Activated CD4-positive, alpha-beta memory T cell treated with anti-CD3 and anti-CD28 coated beads, Interleukin-2, amount 10 ng/mL, durations not matched to agents 7 days and 5 days (primary cell): ENCODE measurements around the gene PHLDB2. TPM values are rescaled to one million over a fixed set of nuclear protein-coding genes. Genes with fewer than 3 reads are reported as not detected.

ENCODE experiments used
- CTCF ChIA-PET: fragments of 350-600 bp; sonication (Branson Sonifier 250); formaldehyde crosslinking; loops from one replicate; lab custom pipeline; 2021; ENCODE audit warnings: antibody characterized with exemption, inconsistent platforms; lab: Charles Lee
- POLR2A ChIA-PET: fragments of 350-600 bp; sonication (Branson Sonifier 250); formaldehyde crosslinking; loops from one replicate; lab custom pipeline; 2021; ENCODE audit warnings: antibody characterized with exemption; lab: Charles Lee
- DNase-seq: peaks from one replicate; pipeline ENCODE4 v3.0.0-alpha.2; 2020
- H3K27ac Mint-ChIP-seq: one replicate; pipeline ENCODE4 v1.8.0; 2021; ENCODE audit warnings: mild to moderate bottlenecking, mixed read lengths
- H3K27me3 Mint-ChIP-seq: one replicate; pipeline ENCODE4 v1.8.0; 2021; ENCODE audit warnings: mixed read lengths
- H3K36me3 Mint-ChIP-seq: one replicate; pipeline ENCODE4 v1.8.0; 2021; ENCODE audit warnings: low read depth, mixed read lengths
- H3K4me1 Mint-ChIP-seq: one replicate; pipeline ENCODE4 v1.8.0; 2021; ENCODE audit warnings: mixed read lengths
- H3K4me3 Mint-ChIP-seq: one replicate; pipeline ENCODE4 v1.8.0; 2021; ENCODE audit warnings: mild to moderate bottlenecking, mixed read lengths
- H3K9me3 Mint-ChIP-seq: one replicate; pipeline ENCODE4 v1.8.0; 2021; ENCODE audit warnings: mixed read lengths
- total RNA-seq, 2 experiments: library from RNA; stranded (reverse); gene quantifications; one replicate each; pipeline ENCODE4 v1.2.3, GENCODE V29; 2021

PHLDB2 gene
- total RNA-seq, 2 experiments from 2014 or later, result 4.6 to 6.3 TPM

DNA sequence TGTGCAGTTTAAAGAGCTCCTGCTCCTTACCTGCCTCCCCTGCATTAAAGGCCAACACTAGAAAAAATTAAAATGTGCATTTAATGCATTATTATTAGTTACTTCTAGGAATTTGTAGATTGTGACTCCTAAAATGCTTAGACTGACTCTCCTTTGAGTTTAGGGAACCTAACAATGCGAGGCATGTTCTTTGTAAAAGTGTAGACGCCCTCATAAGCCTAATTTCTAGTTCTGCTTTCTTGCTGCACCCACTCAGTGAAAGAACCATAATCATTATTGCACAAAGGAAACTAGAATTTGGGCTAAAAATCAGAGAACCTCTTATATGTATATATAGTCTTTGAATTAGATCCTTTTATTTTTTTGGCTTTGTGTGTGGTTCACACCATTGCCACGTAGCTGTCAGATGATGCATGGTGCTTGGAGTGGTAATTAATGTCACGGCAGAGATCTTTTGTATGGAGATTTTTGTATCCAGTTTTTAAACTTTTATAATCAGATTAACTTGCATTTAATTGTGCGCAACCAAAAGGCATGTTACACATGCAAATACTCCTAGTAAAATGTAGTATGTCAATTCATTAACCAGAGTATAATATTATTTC lies 120.5 kb downstream of the PHLDB2 start:
- ChIA-PET CTCF (interaction anchor here (1.1 to 3.6 kb wide), 17 partner anchors 9 to 401 kb away, joined by 3 to 50 read pairs (median 5); no protein-coding TSS in a partner anchor), POLR2A (interaction anchor here (0.6 to 2.4 kb wide), 33 partner anchors 9 to 1554 kb away, joined by 3 to 28 read pairs (median 4); partner anchors contain the start of gene CD96)
- Mint-ChIP-seq H3K36me3 (peaks cover 30% of the 10 kb centered on the region), H3K4me1 (peaks cover 47% of the 10 kb centered on the region), H3K4me3 (peak overlapping the region; percentile 75), H3K27ac (peak overlapping the region; percentile 92), H3K27me3 (no peaks in the 10 kb centered on the region), H3K9me3 (no peaks in the 10 kb centered on the region)
- no peak for DNase-seq

DNA sequence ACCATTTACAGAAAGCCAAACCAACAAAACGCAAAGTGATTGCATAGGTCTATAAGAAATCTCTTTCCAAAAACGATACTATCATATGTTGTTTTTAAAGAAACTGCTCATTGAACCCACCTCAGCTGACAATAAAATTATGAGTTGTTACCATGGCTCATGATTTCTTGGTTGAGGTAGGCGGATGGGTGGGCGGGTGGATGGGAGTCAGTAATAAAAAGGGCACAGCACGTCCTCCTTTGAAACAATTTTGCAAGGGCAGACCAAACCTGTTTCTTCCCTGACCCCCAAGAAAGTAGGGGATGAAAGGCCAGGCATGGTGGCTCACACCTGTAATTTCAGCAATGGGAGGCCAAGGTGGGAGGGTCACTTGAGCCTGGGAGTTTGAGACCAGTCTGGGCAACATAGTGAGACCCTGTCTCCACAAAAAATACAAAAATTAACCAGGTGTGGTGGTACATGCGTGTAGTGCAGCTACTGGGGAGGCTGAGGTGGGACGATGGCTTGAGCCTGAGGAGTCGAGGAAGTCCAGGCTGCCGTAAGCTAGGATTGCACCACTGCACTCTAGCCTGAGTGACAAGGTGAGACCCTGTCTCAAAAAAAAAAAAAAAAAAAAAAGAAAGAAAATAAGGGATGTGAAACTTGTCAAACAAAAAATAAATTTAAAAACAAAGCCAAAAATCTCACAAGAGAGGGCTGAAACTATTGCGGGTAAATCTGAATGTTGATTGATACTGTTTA lies 121.8 kb downstream of the PHLDB2 start:
- peaks cover 44% of the 10 kb centered on the region for H3K36me3 Mint-ChIP-seq
- H3K4me1 Mint-ChIP-seq, result peaks cover 61% of the 10 kb centered on the region
- H3K27me3 Mint-ChIP-seq, result no peaks in the 10 kb centered on the region
- H3K9me3 Mint-ChIP-seq, result no peaks in the 10 kb centered on the region
- DNase-seq, result no peak
- H3K27ac Mint-ChIP-seq, result peak overlapping the region; percentile 71
- peak overlapping the region; percentile 75 for H3K4me3 Mint-ChIP-seq
- ChIA-PET POLR2A (interaction anchor here (1.6 to 2.4 kb wide), 3 partner anchors 8 to 19 kb away, joined by 3 to 28 read pairs (median 17); no protein-coding TSS in a partner anchor), CTCF (interaction anchor here (1.4 to 3.6 kb wide), 5 partner anchors 8 to 308 kb away, joined by 4 to 39 read pairs (median 7); no protein-coding TSS in a partner anchor)

DNA sequence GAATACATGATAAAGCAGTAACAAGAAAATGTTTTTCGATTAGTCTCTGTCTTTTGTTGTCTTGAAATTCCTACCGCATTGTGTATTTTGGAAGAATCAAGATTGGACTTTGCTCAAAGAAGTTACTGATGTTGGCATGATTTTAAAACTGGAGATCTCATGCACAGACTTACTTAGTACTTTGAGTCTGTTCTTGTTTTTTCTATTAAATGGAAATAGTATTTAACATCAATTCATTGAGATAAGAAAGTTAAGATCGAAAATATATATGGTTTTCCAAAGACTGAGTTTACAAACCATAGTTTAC lies 122.3 kb downstream of the PHLDB2 start:
- Mint-ChIP-seq H3K36me3 (peaks cover 48% of the 10 kb centered on the region), H3K27ac (no peak overlapping the region), H3K27me3 (no peaks in the 10 kb centered on the region), H3K4me1 (peaks cover 65% of the 10 kb centered on the region), H3K4me3 (no peak overlapping the region), H3K9me3 (no peaks in the 10 kb centered on the region)
- POLR2A ChIA-PET, result interaction anchor here (1.6 kb wide), 1 partner anchor 18 kb away, joined by 3 read pairs; no protein-coding TSS in a partner anchor
- no peak for DNase-seq
- CTCF ChIA-PET, result interaction anchor here (1.3 to 2.0 kb wide), 3 partner anchors 32 to 309 kb away, joined by 4 to 7 read pairs (median 4); no protein-coding TSS in a partner anchor

DNA sequence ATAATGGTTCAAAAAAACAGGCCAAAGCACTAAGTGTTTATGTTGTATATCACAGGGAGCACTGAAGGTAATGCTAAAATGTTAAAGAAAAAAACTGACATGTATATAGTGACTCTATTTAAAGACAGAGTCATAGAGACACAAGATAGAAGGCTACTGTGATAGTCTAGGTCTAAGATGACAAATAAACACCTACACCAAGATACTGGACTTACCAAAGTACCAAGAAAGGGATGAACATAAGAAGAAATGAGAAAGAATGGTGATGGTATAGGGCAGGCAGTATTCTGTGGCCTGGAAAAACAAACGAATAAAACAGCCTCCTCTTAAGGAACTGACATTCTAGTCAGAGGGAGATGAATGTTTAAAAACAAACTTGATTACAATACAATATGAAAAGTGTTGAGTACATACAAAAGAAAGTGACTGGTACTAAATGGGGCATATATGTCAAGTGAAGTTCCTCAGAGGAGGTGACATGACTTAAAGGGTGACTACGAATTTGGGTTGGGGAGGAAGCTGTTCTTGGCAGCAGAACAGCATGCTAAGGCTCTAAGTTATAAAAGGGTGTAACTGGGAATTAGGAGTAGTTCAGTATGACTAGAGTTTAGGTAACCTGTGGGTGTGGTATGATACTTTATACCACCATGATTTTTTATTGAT lies 125.7 kb downstream of the PHLDB2 start:
- H3K27ac Mint-ChIP-seq, result no peak overlapping the region
- no peak for DNase-seq
- H3K36me3 Mint-ChIP-seq, result peaks cover 65% of the 10 kb centered on the region
- H3K9me3 Mint-ChIP-seq, result no peaks in the 10 kb centered on the region
- POLR2A ChIA-PET, result no interaction called here
- CTCF ChIA-PET, result interaction anchor here (14.0 kb wide), 1 partner anchor 29 kb away, joined by 202 read pairs; no protein-coding TSS in a partner anchor
- H3K27me3 Mint-ChIP-seq, result no peaks in the 10 kb centered on the region
- peaks cover 67% of the 10 kb centered on the region for H3K4me1 Mint-ChIP-seq
- H3K4me3 Mint-ChIP-seq, result no peak overlapping the region

DNA sequence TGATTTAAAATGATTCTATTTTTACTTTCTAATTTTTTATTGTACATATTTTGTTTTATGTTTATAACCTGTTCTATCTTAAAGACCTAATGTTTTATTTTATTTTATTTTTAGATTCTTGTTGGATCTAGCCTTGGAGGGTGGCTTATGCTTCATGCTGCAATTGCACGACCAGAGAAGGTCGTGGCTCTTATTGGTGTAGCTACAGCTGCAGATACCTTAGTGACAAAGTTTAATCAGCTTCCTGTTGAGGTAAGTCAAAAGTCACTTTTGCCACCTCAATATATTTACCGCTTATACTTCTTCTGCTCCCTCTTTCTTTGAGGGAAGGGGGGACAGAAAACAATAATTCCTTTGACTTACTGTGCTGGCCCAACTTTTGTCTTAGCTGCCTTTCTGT lies 127.7 kb downstream of the PHLDB2 start:
- Mint-ChIP-seq H3K9me3 (no peaks in the 10 kb centered on the region), H3K36me3 (peaks cover 63% of the 10 kb centered on the region), H3K4me3 (no peak overlapping the region), H3K4me1 (peaks cover 49% of the 10 kb centered on the region), H3K27me3 (no peaks in the 10 kb centered on the region), H3K27ac (peak overlapping the region; percentile 57)
- POLR2A ChIA-PET, result interaction anchor here (1.2 kb wide), 1 partner anchor 127 kb away, joined by 3 read pairs; no protein-coding TSS in a partner anchor
- no peak for DNase-seq
- CTCF ChIA-PET, result interaction anchor here (1.0 to 14.0 kb wide), 3 partner anchors 19 to 57 kb away, joined by 4 to 202 read pairs (median 30); no protein-coding TSS in a partner anchor

DNA sequence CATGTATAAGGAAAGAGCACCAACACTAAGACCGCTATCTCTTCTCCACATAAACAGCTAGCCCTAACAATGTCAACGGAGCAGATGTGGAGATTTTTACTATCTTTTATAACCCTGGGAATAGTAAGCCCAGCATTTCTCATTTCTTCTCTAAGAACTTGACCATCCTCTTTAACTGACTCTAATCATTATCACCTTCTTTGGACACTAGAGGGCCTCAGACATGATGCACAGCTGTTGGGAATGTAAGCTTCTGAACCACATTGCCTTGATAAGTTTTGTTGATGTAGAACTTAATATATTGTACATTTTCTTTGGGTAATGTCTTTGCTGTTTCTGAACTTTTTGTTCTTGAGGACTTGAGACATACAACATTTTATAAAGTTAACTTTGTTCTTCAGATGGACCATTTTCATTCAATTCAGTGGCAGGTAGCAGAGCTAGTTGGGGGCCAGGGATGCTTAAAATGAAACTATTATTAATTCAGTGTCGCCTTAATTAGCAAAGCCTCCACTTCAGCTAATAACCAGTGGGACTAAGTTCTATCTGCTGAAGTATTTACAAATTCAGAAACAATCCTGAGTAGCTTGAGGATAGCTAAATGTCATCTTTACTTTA lies 130.1 kb downstream of the PHLDB2 start:
- ChIA-PET POLR2A (interaction anchor here (0.6 to 3.3 kb wide), 5 partner anchors 9 to 31 kb away, joined by 3 to 28 read pairs (median 6); partner anchors contain the start of gene ABHD10), CTCF (interaction anchor here (0.8 to 14.0 kb wide), 24 partner anchors 10 to 420 kb away, joined by 3 to 202 read pairs (median 4); partner anchors contain the start of genes ABHD10 and TAGLN3)
- DNase-seq, result no peak
- Mint-ChIP-seq H3K4me3 (no peak overlapping the region), H3K4me1 (peaks cover 31% of the 10 kb centered on the region), H3K27me3 (no peaks in the 10 kb centered on the region), H3K27ac (no peak overlapping the region), H3K9me3 (no peaks in the 10 kb centered on the region), H3K36me3 (peaks cover 58% of the 10 kb centered on the region)

DNA sequence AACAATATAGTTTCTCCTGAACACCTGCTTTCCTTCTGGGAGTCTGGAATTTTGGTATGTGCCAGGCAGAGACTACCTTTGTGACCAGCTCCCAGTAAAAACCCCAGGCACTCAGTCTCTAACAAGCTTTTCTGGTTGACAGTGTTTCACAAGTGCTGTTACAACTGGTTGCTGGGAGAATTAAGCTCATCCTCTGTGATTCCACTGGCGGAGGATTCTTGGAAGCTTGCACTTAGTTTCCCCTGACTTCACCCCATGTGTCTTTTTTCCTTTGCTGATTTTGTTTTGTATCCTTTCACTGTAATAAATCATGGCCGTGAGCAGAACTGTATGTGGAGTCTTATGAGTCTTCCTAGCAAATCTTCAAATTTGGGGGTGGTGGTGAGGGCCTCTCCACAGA lies 134.0 kb downstream of the PHLDB2 start:
- CTCF ChIA-PET, result interaction anchor here (0.7 to 14.0 kb wide), 2 partner anchors 21 to 25 kb away, joined by 4 to 202 read pairs; no protein-coding TSS in a partner anchor
- no peaks in the 10 kb centered on the region for H3K9me3 Mint-ChIP-seq
- peaks cover 6% of the 10 kb centered on the region for H3K4me1 Mint-ChIP-seq
- no peak for DNase-seq
- POLR2A ChIA-PET, result interaction anchor here (0.7 kb wide), 1 partner anchor 9 kb away, joined by 3 read pairs; no protein-coding TSS in a partner anchor
- H3K27ac Mint-ChIP-seq, result no peak overlapping the region
- no peaks in the 10 kb centered on the region for H3K27me3 Mint-ChIP-seq
- no peak overlapping the region for H3K4me3 Mint-ChIP-seq
- peaks cover 29% of the 10 kb centered on the region for H3K36me3 Mint-ChIP-seq

DNA sequence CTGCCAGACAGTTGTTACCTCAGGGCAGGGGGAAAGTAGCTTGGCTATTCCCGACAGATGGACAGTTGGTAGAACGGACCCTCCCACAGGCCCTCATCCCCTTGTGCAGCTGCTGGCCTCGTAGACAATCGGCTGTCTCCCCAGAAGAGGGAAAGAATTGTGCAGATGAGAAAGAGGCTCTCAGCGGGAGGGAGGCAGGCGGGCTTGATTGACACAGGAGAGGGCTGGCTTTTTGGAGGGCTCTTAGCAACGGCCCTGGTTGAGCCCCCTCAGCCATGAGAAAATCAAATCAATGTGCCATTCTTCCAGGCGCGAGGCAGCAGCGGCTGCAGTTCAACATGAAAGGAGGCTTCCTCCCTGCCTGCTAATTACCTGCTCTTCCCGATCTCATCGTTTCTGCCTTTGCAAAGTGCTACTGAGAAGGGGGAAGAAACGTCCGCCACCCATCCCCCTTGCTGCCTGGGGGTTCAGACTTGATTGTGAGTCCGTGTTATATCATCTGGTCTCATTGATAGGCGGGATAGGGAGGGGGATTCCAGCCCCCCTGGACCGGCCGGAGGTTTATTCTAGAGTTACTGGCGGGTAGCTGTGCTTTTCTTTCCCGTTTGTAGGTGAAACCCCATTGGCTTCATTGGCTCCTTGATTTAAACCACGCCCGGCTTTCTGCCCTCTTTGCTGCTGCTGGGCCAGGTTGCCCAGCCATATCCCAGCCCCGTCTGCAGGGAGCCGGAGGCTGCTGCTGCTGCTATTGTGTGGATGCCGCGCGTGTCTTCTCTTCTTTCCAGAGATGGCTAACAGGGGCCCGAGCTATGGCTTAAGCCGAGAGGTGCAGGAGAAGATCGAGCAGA lies 139.8 kb downstream of the PHLDB2 start, which contains the start of gene TAGLN3:
Gene TAGLN3, plus strand, starts transcription at position 287 of the 848 bp plus-strand sequence. Its CDS starts 501 bp downstream, at position 788.
- Mint-ChIP-seq H3K27me3 (no peaks in the 10 kb centered on the region), H3K4me1 (peaks cover 19% of the 10 kb centered on the region), H3K27ac (no peak within 1 kb of the TSS), H3K36me3 (peaks cover 5% of the 10 kb centered on the region), H3K9me3 (no peaks in the 10 kb centered on the region), H3K4me3 (peak within 1 kb of the TSS; percentile 39)
- DNase-seq, result no peak
- ChIA-PET POLR2A (interaction anchor here (1.1 to 1.3 kb wide), 3 partner anchors 8 to 17 kb away, joined by 3 to 6 read pairs (median 3); no protein-coding TSS in a partner anchor), CTCF (interaction anchor here (1.1 to 4.8 kb wide), 2 partner anchors 9 to 15 kb away, joined by 5 to 29 read pairs; no protein-coding TSS in a partner anchor)

DNA sequence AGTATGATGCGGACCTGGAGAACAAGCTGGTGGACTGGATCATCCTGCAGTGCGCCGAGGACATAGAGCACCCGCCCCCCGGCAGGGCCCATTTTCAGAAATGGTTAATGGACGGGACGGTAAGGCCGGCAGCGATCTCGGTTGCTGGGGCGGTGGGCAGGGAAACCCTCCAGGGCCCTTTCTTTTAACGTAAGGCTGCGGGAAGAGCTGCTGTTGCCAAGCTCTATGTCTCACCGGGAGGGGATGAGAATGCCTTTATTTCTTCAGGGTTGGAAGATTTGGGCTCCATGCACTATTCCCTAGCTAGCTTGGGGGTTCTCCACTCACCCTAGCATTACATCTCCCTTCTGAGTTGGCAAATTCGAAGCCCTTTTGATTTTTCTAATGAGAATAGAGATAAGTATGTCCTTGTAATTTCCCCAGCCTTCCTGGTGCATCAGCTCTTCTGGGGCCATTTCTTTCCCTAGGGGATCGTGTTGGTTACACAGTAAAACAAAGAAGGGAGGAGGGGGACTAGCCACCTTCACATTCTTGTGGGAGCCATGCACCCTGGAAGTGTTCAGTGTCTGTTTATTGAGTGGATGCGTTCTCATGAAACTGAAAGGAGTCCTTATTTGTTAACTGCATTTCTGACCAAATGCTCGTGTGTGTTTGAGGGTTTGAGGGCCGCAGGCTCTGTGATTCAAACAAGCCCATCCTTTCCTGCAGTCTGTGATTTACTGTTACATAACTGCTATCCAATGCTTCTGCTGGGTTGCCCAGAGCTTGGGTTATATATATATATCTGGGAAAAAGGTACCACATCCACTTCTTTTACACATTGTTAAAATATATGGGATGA lies 140.6 kb downstream of the PHLDB2 start:
- Mint-ChIP-seq H3K4me1 (peaks cover 26% of the 10 kb centered on the region), H3K9me3 (no peaks in the 10 kb centered on the region), H3K4me3 (peak overlapping the region; percentile 39), H3K27me3 (no peaks in the 10 kb centered on the region), H3K27ac (no peak overlapping the region), H3K36me3 (peaks cover 4% of the 10 kb centered on the region)
- DNase-seq, result no peak
- POLR2A ChIA-PET, result interaction anchor here (1.0 to 1.2 kb wide), 2 partner anchors 18 to 21 kb away, joined by 3 read pairs; partner anchors contain the start of gene ABHD10
- CTCF ChIA-PET, result interaction anchor here (1.1 to 4.8 kb wide), 2 partner anchors 10 to 14 kb away, joined by 5 to 29 read pairs; no protein-coding TSS in a partner anchor

DNA sequence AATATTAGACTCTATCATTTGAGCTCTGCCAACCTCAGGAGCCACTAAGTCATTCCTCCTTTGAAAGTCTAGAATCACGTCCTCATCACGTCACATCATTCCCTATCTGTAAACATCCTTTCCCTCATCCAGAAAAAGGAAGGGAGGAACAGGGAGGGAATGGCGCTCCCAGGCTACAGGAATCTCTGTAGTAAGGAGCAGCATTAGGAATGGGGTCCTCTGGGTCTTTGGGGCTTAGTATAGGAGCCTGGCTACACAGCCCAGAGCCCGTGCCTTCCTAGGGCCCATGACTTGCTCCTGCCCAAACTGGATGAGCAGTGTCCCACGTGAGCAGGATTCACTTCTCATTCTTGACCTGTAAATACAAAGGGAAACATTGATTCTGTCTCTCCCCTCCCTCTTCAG lies 141.3 kb downstream of the PHLDB2 start:
- Mint-ChIP-seq H3K4me3 (no peak overlapping the region), H3K27ac (no peak overlapping the region), H3K27me3 (no peaks in the 10 kb centered on the region), H3K36me3 (peaks cover 2% of the 10 kb centered on the region), H3K9me3 (no peaks in the 10 kb centered on the region), H3K4me1 (peaks cover 29% of the 10 kb centered on the region)
- no peak for DNase-seq
- POLR2A ChIA-PET, result interaction anchor here (1.0 kb wide), 1 partner anchor 22 kb away, joined by 3 read pairs; the partner anchor contains the start of gene ABHD10
- CTCF ChIA-PET, result interaction anchor here (4.8 kb wide), 1 partner anchor 10 kb away, joined by 29 read pairs; no protein-coding TSS in a partner anchor
